Panc1 (cell line): ENCODE results near the gene MFAP5. TPM values are rescaled to one million over a fixed set of nuclear protein-coding genes. Genes with fewer than 3 reads are reported as not detected.

Experiments used
- ATAC-seq: fragments of 200-7000 bp; cut with Tn5 transposase; 2 replicates; pipeline ENCODE4 v1.9.1; 2020; ENCODE audit warnings: mild to moderate bottlenecking, moderate library complexity
- BruUV-seq: library from RNA; stranded (reverse); fragments of 400-500 nt; replicated peaks from 2 replicates; lab custom pipeline; 2021; lab: Mats Ljungman, UMichigan
- CTCF ChIA-PET: fragments of 300-600 bp; sonication (Branson Sonifier 250); formaldehyde crosslinking; loops from one replicate; lab custom pipeline; 2022; ENCODE audit warnings: antibody characterized with exemption; lab: Charles Lee
- POLR2A ChIA-PET: fragments of 300-600 bp; sonication (Branson Sonifier 250); formaldehyde crosslinking; loops from one replicate; lab custom pipeline; 2022; ENCODE audit warnings: antibody characterized with exemption; lab: Charles Lee
- DNase-seq: peaks from one replicate; pipeline ENCODE4 v3.0.0-alpha.2; 2010; ENCODE audit warnings: low read depth, low spot score
- H3K27ac ChIP-seq: 2 replicates; pipeline ENCODE4 v1.5.1; 2011; ENCODE audit warnings: mild to moderate bottlenecking, low read length, inconsistent platforms
- H3K27me3 ChIP-seq: fragments of 200-500 bp; sonication (Bioruptor generic); 2 replicates; pipeline ENCODE4 v1.6.0; 2014; ENCODE audit warnings: low read length, inconsistent platforms; ENCODE audit not compliant: control insufficient read depth, insufficient read depth
- H3K36me3 ChIP-seq: fragments of 200-500 bp; sonication (Bioruptor generic); 2 replicates; pipeline ENCODE4 v1.5.1; 2014; ENCODE audit warnings: inconsistent platforms, mild to moderate bottlenecking, low read length, moderate library complexity; ENCODE audit not compliant: control insufficient read depth, insufficient read depth
- H3K4me1 ChIP-seq: 2 replicates; pipeline ENCODE4 v1.5.1; 2011; ENCODE audit warnings: inconsistent platforms, mild to moderate bottlenecking, low read length, moderate library complexity; ENCODE audit not compliant: control insufficient read depth, insufficient read depth
- H3K4me3 ChIP-seq, 2 experiments: 2 replicates each; pipeline ENCODE4 v1.5.1; 2011 to 2012; ENCODE audit warnings: low read depth in 2 of 2, low read length in 2 of 2, mild to moderate bottlenecking in 2 of 2, inconsistent platforms in 1 of 2, moderate library complexity in 1 of 2
- H3K9me3 ChIP-seq: fragments of 200-500 bp; sonication (Bioruptor generic); 2 replicates; pipeline ENCODE4 v1.5.1; 2014; ENCODE audit warnings: low read depth, mild to moderate bottlenecking, inconsistent platforms, low read length, moderate library complexity; ENCODE audit not compliant: control insufficient read depth, insufficient read depth
- POLR2AphosphoS5 ChIP-seq: IDR thresholded peaks from 2 replicates; pipeline ENCODE4 v1.6.1; 2012; ENCODE audit warnings: mild to moderate bottlenecking, low read depth, low read length, moderate library complexity
- REST ChIP-seq, 2 experiments: IDR thresholded peaks; 2 replicates each; pipeline ENCODE4 v1.6.1; 2011 to 2012; ENCODE audit warnings: low read depth in 2 of 2, control low read depth in 1 of 2, low read length in 1 of 2, mild to moderate bottlenecking in 1 of 2, moderate library complexity in 1 of 2; ENCODE audit not compliant: insufficient read depth in 1 of 2
- SIN3A ChIP-seq: IDR thresholded peaks from 2 replicates; pipeline ENCODE4 v1.6.1; 2012; ENCODE audit warnings: low read depth, mild to moderate bottlenecking, low read length, moderate library complexity, borderline replicate concordance; ENCODE audit not compliant: insufficient read depth
- TCF7L2 ChIP-seq: IDR thresholded peaks from 2 replicates; pipeline ENCODE4 v1.6.1; 2011; ENCODE audit warnings: mild to moderate bottlenecking, low read depth, low read length, inconsistent platforms
- in situ Hi-C: cut with HindIII; loops from 2 replicates; pipeline ENCODE4 v1.10.0; 2016; ENCODE audit warnings: low sequenced_read_pairs, low pct_unique_long_range_greater_than_20kb
- intact Hi-C: fragments of 100-400 bp; cut with micrococcal nuclease; formaldehyde crosslinking; loops from one replicate; pipeline ENCODE4 v1.10.0; 2022; ENCODE audit not compliant: unreplicated experiment
- total RNA-seq: library from RNA; stranded (reverse); gene quantifications from one replicate; pipeline ENCODE4 v1.2.1, GENCODE V29; 2021; ENCODE audit not compliant: unreplicated experiment
- TF ChIP-seq, protein P1 (sequence below): fragments of 450-650 bp; IDR thresholded peaks from 2 replicates; pipeline ENCODE4 v1.5.1; 2017; ENCODE audit warnings: mild to moderate bottlenecking

The MFAP5 gene
- total RNA-seq, 1 experiment from 2014 or later, result not detected

- no TSS peak for BruUV-seq
- DNase-seq, result no peak
- CTCF ChIA-PET, result no interaction called here
Observed at GRCh38 chr12:8675591-8676036, 13.0 kb upstream of the MFAP5 start.

GRCh38 chr12:8672381-8672780 is 9.8 kb upstream of the MFAP5 start:
- intact Hi-C loops, result no loop called here
- in situ Hi-C loops, result no loop called here

More at GRCh38 chr12:8675591-8676036, 13.0 kb upstream of the MFAP5 start:
- in situ Hi-C loops, result no loop called here
- H3K4me3 ChIP-seq, result no peak overlapping the region
- POLR2A ChIA-PET, result no interaction called here
- intact Hi-C loops, result no loop called here
- no peak for ATAC-seq
- TF ChIP-seq, protein P1, sequence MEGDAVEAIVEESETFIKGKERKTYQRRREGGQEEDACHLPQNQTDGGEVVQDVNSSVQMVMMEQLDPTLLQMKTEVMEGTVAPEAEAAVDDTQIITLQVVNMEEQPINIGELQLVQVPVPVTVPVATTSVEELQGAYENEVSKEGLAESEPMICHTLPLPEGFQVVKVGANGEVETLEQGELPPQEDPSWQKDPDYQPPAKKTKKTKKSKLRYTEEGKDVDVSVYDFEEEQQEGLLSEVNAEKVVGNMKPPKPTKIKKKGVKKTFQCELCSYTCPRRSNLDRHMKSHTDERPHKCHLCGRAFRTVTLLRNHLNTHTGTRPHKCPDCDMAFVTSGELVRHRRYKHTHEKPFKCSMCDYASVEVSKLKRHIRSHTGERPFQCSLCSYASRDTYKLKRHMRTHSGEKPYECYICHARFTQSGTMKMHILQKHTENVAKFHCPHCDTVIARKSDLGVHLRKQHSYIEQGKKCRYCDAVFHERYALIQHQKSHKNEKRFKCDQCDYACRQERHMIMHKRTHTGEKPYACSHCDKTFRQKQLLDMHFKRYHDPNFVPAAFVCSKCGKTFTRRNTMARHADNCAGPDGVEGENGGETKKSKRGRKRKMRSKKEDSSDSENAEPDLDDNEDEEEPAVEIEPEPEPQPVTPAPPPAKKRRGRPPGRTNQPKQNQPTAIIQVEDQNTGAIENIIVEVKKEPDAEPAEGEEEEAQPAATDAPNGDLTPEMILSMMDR, result no peak
- TF ChIP-seq SIN3A (no peak), POLR2AphosphoS5 (no peak), REST (IDR thresholded peaks at IDR 0.05; ENCODE audit: insufficient read depth in 1 of 2, low read depth in 2 of 2, low read length in 1 of 2) (no peak), TCF7L2 (no peak)
- H3K9me3 ChIP-seq, result no peaks in the 10 kb centered on the region
- no peaks in the 10 kb centered on the region for H3K27me3 ChIP-seq
- no peaks in the 10 kb centered on the region for H3K36me3 ChIP-seq
- H3K27ac ChIP-seq, result no peak overlapping the region
- no peaks in the 10 kb centered on the region for H3K4me1 ChIP-seq

More at GRCh38 chr12:8672381-8672780, 9.8 kb upstream of the MFAP5 start:
- no peak overlapping the region for H3K27ac ChIP-seq
- no peaks in the 10 kb centered on the region for H3K27me3 ChIP-seq
- no peaks in the 10 kb centered on the region for H3K36me3 ChIP-seq
- ATAC-seq (no peak), DNase-seq (no peak)
- no peak overlapping the region for H3K4me3 ChIP-seq
- TF ChIP-seq POLR2AphosphoS5, result no peak
- TF ChIP-seq SIN3A, result no peak
- no peak for TF ChIP-seq REST (IDR thresholded peaks at IDR 0.05; ENCODE audit: insufficient read depth in 1 of 2, low read depth in 2 of 2, low read length in 1 of 2)
- no peaks in the 10 kb centered on the region for H3K9me3 ChIP-seq
- ChIA-PET POLR2A (no interaction called here), CTCF (no interaction called here)
- BruUV-seq, result no TSS peak
- no peaks in the 10 kb centered on the region for H3K4me1 ChIP-seq
